DMS 273 (cell line): ENCODE results near the gene CNBD2.
"Not testable (repeated sequence)": the region's sequence is repeated elsewhere in the genome, so short reads cannot be mapped to it uniquely, and the experiment has no call there.

Source experiments
- DNase-seq: peaks from one replicate; lab custom pipeline; 2025; ENCODE audit not compliant: unreplicated experiment; lab: John Stamatoyannopoulos, UW

The CNBD2 gene

GRCh38 chr20:35967979-35968640 is at the start of gene CNBD2:
CNBD2 (plus strand) TSS chr20:35968590; CDS start chr20:35968763, 173 bp downstream.
- DNase-seq: no peak

GRCh38 chr20:35920523-35920922 is 47.9 kb upstream of the CNBD2 start:
- no peak for DNase-seq

GRCh38 chr20:35929301-35929700 is 39.1 kb upstream of the CNBD2 start:
- no peak for DNase-seq

GRCh38 chr20:35934050-35934449 is 34.3 kb upstream of the CNBD2 start:
- no peak for DNase-seq

DNA sequence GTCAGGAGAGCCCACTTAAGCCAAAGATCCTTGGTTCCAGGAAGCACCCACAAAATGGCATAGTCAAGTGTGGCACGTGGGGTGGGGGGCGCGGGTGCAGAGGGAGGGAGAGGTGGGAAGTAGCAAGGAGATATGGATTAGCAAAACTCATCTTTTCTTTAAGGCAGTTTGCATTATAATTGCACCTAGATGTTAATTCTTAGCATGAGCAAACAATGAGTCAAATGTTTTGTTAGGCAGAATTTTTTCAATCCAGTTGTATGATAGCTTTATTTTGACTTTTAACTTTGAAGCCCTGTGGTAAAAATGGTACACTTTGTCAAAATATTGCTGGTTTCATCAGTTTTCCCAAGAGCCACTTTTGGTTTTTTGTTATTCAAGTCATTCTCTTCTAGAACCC is 29.1 kb upstream of the CNBD2 start:
- DNase-seq: no peak

DNA sequence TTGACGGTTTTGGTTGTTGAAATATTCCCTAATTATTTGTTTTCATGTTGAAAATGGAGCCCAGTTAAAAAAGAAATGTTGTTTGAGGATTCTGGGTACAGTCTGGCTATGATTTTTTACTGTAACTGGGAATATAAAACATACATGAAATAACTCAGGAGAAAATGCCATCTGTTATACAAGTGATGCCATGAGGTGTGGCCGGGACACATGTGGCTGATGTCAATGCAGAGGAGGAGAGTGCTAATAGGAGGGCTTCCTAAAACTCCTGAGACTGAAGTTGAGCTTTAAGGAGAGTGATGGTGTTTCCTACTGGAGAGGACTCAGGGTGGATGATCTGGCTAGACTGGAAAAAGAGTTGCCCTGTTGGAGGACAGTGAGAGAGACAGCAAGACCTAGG is 26.8 kb upstream of the CNBD2 start:
- DNase-seq: no peak

- no peak for DNase-seq
Measured at GRCh38 chr20:35942243-35942642, 26.1 kb upstream of the CNBD2 start.

- DNase-seq: peak; percentile 69
Measured at GRCh38 chr20:35947489-35947888, 20.9 kb upstream of the CNBD2 start.

DNA sequence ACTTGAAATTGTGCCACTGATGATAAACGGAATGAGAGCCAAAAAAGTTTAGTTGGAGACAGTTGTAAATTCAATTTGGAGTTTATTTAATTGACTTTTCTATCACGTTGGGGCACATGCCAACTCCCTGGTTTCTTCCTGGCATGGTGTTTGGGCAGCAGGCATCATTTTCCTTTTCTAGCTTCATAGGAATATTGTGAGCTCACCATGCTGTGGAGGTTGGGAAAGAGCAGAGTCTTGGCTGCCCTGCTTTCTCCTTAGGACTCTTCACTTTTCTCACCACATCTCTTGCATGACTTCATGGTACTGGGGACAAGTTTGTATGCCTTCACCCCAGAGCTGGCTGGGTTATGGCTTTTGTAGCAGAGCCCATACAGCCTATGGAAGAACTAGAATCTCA is 20.5 kb upstream of the CNBD2 start:
- no peak for DNase-seq

DNA sequence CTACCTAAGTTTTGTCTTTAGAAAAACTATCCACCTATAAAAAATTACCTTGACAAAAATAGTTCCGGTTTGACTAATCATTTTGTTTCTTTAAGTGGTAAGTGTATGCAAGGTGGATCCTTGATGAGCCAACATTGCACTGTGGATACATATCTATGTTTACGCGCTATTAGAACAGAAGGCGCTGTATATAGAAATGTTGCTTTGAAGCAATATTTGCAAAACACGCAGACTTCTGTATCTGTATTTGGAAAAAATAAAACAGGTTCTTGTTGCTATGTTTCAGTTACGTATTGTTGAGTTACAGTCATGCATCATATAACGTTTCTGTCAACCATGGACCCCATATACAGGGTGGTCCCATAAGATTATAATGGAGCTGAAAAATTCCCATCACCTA is 18.3 kb upstream of the CNBD2 start:
- DNase-seq: no peak

DNA sequence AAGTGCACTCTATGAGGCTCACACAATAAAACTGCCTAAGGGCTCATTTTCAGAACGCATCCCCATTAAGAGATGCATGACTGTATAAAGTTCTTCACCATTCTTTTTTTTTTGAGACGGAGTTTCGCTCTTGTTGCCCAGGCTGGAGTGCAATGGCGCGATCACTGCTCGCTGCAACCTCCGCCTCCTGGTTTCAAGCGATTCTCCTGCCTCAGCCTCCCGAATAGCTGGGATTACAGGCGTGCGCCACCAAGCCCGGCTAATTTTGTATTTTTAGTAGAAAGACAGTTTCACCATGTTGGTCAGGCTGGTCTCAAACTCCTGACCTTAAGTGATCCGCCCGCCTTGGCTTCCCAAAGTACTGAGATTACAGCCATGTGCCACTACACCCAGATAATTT is 16.3 kb upstream of the CNBD2 start:
- not testable (repeated sequence) for DNase-seq

DNA sequence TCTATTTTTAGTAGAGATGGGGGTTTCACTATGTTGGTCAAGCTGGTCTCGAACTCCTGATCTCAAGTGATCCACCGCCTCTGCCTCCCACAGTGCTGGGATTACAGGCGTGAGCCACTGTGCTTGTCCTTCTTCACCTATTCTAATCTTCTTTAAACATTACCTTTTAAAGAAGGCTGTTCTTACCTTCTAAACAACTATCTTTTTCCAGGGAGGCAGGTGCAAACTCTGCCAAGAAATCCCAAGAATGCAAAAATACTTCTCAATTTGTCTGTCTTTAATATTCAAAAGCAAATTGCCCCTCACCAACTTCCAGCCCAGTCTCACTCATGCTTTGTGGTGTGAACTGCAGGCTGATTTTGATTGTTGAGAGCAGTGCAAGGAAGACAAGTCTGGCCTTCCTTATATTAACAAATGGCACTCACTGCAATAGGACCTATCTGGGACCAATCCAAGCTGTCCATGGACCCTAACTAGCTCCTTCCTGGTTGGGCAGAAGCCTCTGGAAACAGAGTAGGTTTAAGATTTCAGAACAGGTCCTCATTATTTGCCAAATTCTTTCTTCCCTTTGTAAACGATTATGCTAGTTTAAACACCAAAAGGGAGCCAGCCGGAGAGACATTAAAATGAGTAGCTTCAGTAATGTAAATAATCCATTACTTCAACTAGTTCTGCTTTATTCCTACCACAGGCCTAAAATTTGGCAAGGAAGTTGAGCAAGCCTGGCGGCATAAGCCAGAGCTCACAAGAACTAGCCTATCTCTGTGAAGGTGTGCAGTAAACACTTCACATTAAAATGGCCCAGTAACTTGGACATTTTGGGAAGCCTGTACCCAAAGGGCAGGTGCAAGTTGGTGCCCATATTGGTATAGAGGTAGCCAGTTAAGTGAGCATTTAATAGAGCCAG is 15.7 kb upstream of the CNBD2 start:
- DNase-seq: peak; percentile 62

- DNase-seq: peak; percentile 81
Measured at GRCh38 chr20:35953387-35954199, 14.8 kb upstream of the CNBD2 start.

- peak; percentile 99 for DNase-seq
Measured at GRCh38 chr20:35954200-35954906, 14.0 kb upstream of the CNBD2 start, which contains the start of gene SCAND1. SCAND1 (minus strand) TSS chr20:35954502; CDS start chr20:35954284, 218 bp downstream.

- peak; percentile 67 for DNase-seq
Measured at GRCh38 chr20:35954907-35955251, 13.5 kb upstream of the CNBD2 start.

GRCh38 chr20:35956616-35957015 is 11.8 kb upstream of the CNBD2 start:
- DNase-seq: no peak

DNA sequence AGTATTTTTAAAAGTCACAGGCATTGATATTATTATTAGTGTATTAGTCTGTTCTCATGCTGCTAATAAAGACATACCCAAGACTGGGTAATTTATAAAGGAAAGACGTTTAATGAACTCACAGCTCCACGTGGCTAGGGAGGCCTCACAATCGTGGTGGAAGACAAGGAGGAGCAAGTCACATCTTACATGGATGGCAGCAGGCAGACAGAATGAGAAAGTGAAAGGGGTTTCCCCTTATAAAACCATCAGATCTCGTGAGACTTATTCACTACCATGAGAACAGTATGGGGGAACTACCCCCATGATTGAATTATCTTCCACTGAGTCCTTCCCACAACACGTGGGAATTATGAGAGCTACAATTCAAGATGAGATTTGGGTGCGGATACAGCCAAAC is 9.1 kb upstream of the CNBD2 start:
- not testable (repeated sequence) for DNase-seq

GRCh38 chr20:35963878-35964277 is 4.5 kb upstream of the CNBD2 start:
- no peak for DNase-seq

DNA sequence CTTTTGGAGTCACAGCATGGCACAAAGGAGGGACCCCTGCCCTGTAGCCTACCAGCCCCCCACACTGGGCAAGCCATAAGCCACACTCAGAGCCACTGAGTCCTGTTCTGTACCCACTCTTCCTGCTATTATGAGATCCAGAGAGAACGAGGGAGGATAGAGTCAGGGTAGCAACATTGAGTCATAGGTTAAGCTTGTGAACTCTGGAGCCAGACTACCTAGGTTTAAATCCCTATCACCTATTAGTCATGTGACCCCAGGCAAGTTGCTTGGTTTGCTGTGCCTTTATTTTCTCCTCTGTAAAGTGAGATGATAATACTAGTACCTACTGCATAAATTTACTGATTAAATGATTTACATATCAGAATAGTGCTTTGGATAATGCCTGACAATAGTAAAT is 540 bp downstream of the CNBD2 start:
- DNase-seq: no peak

- no peak for DNase-seq
Measured at GRCh38 chr20:35971981-35972380, 3.6 kb downstream of the CNBD2 start.

GRCh38 chr20:35972462-35972861 is 4.1 kb downstream of the CNBD2 start:
- DNase-seq: peak; percentile 87
